Measurements from ENCODE around the gene PFKP. TPM values are rescaled to one million over a fixed set of nuclear protein-coding genes. Genes with fewer than 3 reads are reported as not detected.

The PFKP gene
- total RNA-seq, 1 donor from 2014 or later = 55.2 TPM

DNA sequence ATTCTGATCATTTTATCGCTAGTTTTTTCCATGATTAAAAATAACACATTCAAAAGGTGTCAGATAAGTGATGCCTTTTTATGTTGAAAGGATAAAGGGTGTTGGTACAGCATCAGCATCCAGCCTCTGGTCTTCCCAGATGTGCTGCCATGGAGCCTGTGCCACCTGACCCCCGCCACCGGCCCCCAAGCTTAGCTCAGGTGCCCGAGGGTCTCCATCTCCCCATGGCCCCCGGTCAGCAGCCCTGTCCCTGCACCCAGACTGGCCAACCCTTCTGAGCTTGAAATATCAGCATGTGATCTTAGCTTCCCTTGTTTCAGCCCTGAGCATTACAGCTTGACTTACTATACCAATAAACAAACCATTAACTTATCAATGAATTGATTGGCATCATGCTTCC lies 24.6 kb downstream of the PFKP start:
- H3K79me2 ChIP-seq (ENCODE audit: low read depth) = peaks cover 42% of the 10 kb centered on the region
- TF ChIP-seq EZH2 (IDR thresholded peaks at IDR 0.05) = no peak
- TF ChIP-seq, protein P1, sequence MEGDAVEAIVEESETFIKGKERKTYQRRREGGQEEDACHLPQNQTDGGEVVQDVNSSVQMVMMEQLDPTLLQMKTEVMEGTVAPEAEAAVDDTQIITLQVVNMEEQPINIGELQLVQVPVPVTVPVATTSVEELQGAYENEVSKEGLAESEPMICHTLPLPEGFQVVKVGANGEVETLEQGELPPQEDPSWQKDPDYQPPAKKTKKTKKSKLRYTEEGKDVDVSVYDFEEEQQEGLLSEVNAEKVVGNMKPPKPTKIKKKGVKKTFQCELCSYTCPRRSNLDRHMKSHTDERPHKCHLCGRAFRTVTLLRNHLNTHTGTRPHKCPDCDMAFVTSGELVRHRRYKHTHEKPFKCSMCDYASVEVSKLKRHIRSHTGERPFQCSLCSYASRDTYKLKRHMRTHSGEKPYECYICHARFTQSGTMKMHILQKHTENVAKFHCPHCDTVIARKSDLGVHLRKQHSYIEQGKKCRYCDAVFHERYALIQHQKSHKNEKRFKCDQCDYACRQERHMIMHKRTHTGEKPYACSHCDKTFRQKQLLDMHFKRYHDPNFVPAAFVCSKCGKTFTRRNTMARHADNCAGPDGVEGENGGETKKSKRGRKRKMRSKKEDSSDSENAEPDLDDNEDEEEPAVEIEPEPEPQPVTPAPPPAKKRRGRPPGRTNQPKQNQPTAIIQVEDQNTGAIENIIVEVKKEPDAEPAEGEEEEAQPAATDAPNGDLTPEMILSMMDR (IDR thresholded peaks at IDR 0.05) = no peak
- TF ChIP-seq EZH2phosphoT487 (IDR thresholded peaks at IDR 0.05) = no peak
- Mint-ChIP-seq H3K36me3 (peaks cover 12% of the 10 kb centered on the region), H3K9me3 (no peaks in the 10 kb centered on the region), H3K4me1 (peaks cover 26% of the 10 kb centered on the region), H3K27ac (no peak overlapping the region), H3K27me3 (ENCODE audit: insufficient read depth, low read depth) (peaks cover 7% of the 10 kb centered on the region), H3K4me3 (no peak overlapping the region)
- no peaks in the 10 kb centered on the region for H3K9me3 ChIP-seq (ENCODE audit: low read depth)
- DNase-seq (ENCODE audit: low spot score) = no peak
- no peak overlapping the region for H2AFZ ChIP-seq (replicated peaks)
- H3K27me3 ChIP-seq = no peaks in the 10 kb centered on the region
- no peaks in the 10 kb centered on the region for H3F3A ChIP-seq (ENCODE audit: low read depth)
- no peak overlapping the region for H3K9ac ChIP-seq
- no peaks in the 10 kb centered on the region for H3K36me3 ChIP-seq
- H3K4me2 ChIP-seq = no peak overlapping the region
- H3K4me1 ChIP-seq = peaks cover 20% of the 10 kb centered on the region
- no peaks in the 10 kb centered on the region for H4K20me1 ChIP-seq (ENCODE audit: low read depth)
- H3K27ac ChIP-seq = no peak overlapping the region
- H3K4me3 ChIP-seq = no peak overlapping the region

DNA sequence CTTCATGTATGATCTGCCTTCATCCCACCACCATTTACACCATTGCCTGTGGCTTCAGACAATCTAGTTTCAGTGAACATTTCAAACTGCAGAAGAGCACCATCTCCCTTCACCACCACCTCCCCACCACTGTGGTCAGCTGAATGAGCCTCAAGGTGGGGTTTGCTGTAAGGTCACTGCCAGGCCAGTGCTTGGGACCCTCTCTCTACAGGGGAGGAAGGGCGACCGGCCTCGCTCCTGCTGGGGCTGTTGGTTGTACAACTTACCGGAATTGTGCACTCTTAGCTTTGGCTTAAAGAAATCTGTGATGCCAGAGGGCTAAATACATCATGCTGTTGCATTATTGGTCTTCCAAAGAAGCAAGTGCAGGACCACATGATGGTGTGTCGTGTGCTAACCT lies 26.6 kb downstream of the PFKP start:
- Histone ChIP-seq H3K4me2 (no peak overlapping the region), H4K20me1 (ENCODE audit: low read depth) (no peaks in the 10 kb centered on the region), H2AFZ (replicated peaks) (no peak overlapping the region), H3K4me3 (no peak overlapping the region), H3K27ac (no peak overlapping the region), H3K4me1 (peaks cover 20% of the 10 kb centered on the region), H3K79me2 (ENCODE audit: low read depth) (peaks cover 36% of the 10 kb centered on the region), H3K9me3 (ENCODE audit: low read depth) (no peaks in the 10 kb centered on the region), H3K9ac (no peak overlapping the region), H3F3A (ENCODE audit: low read depth) (no peaks in the 10 kb centered on the region), H3K36me3 (no peaks in the 10 kb centered on the region), H3K27me3 (no peaks in the 10 kb centered on the region)
- peaks cover 26% of the 10 kb centered on the region for H3K4me1 Mint-ChIP-seq
- peaks cover 7% of the 10 kb centered on the region for H3K27me3 Mint-ChIP-seq (ENCODE audit: insufficient read depth, low read depth)
- no peak overlapping the region for H3K4me3 Mint-ChIP-seq
- no peak for DNase-seq (ENCODE audit: low spot score)
- H3K9me3 Mint-ChIP-seq = no peaks in the 10 kb centered on the region
- TF ChIP-seq EZH2phosphoT487 (IDR thresholded peaks at IDR 0.05) (no peak), EZH2 (IDR thresholded peaks at IDR 0.05) (no peak)
- TF ChIP-seq, protein P1 (IDR thresholded peaks at IDR 0.05) = no peak
- H3K36me3 Mint-ChIP-seq = peaks cover 12% of the 10 kb centered on the region
- H3K27ac Mint-ChIP-seq = no peak overlapping the region

DNA sequence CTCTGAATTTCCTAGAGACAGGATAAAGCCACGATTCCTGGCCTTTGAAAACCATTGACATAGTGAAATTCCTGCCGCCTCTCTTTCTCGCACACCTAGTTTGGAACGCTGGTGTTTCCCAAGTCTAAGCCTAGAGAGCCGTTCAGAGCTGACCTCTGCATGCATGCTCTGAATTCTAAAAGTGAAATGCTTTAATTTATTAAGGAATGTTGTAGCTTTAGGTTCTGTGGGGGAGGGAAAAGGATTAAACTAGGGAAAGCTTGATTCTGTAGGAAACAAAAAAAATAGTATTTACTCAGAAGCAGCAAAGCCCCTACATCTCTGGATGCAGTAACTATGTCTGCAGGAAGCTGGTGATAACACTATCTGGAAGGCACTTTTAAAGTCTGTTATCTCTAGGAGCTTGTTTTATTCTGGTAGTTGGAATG lies 27.3 kb downstream of the PFKP start:
- H3K9me3 ChIP-seq (ENCODE audit: low read depth) = no peaks in the 10 kb centered on the region
- H3F3A ChIP-seq (ENCODE audit: low read depth) = no peaks in the 10 kb centered on the region
- no peak overlapping the region for H3K4me2 ChIP-seq
- H3K4me1 ChIP-seq = peaks cover 20% of the 10 kb centered on the region
- TF ChIP-seq EZH2phosphoT487 (IDR thresholded peaks at IDR 0.05) = no peak
- no peak for TF ChIP-seq EZH2 (IDR thresholded peaks at IDR 0.05)
- TF ChIP-seq, protein P1 (IDR thresholded peaks at IDR 0.05) = no peak
- peaks cover 30% of the 10 kb centered on the region for H3K79me2 ChIP-seq (ENCODE audit: low read depth)
- no peak overlapping the region for H2AFZ ChIP-seq (replicated peaks)
- Mint-ChIP-seq H3K27me3 (ENCODE audit: insufficient read depth, low read depth) (peaks cover 7% of the 10 kb centered on the region), H3K27ac (no peak overlapping the region), H3K9me3 (no peaks in the 10 kb centered on the region), H3K4me3 (no peak overlapping the region), H3K4me1 (peaks cover 26% of the 10 kb centered on the region), H3K36me3 (peaks cover 19% of the 10 kb centered on the region)
- no peaks in the 10 kb centered on the region for H3K27me3 ChIP-seq
- no peak overlapping the region for H3K9ac ChIP-seq
- H3K36me3 ChIP-seq = no peaks in the 10 kb centered on the region
- H3K4me3 ChIP-seq = no peak overlapping the region
- H3K27ac ChIP-seq = no peak overlapping the region
- H4K20me1 ChIP-seq (ENCODE audit: low read depth) = no peaks in the 10 kb centered on the region
- DNase-seq (ENCODE audit: low spot score) = peak; percentile 23

All from neural progenitor cell (in vitro differentiated cells).